Ovary (tissue), 9 donors: Measurements from ENCODE around the gene PRMT1. TPM values are rescaled to one million over a fixed set of nuclear protein-coding genes. Genes with fewer than 3 reads are reported as not detected.
"Not testable (repeated sequence)": the region's sequence is repeated elsewhere in the genome, so short reads cannot be mapped to it uniquely, and the experiment has no call there.

Source experiments
- DNase-seq, 5 donors: peaks; one replicate each; pipeline ENCODE4 v3.0.0-alpha.2; 2019 to 2020
- H3K27ac ChIP-seq, 2 donors: fragments of 200-600 bp; one replicate each; pipeline versions ENCODE4 v1.5.1 to v1.8.0; 2019 to 2022
- H3K27me3 ChIP-seq: fragments of 200-600 bp; one replicate; pipeline ENCODE4 v1.8.0; 2022
- H3K36me3 ChIP-seq: fragments of 200-600 bp; sonication (generic); one replicate; pipeline ENCODE4 v1.5.1; 2019
- H3K4me1 ChIP-seq: one replicate; pipeline ENCODE4 v1.8.1; 2013; ENCODE audit warnings: mild to moderate bottlenecking, moderate library complexity; ENCODE audit not compliant: insufficient read depth
- H3K4me3 ChIP-seq: fragments of 200-600 bp; sonication (generic); one replicate; pipeline ENCODE4 v1.5.1; 2017
- H3K9me3 ChIP-seq, 2 donors: fragments of 200-600 bp in 1 of 2; sonication (generic) in 1 of 2; one replicate each; pipeline versions ENCODE4 v1.5.1 to v1.8.1; 2013 to 2019; ENCODE audit warnings: mild to moderate bottlenecking in 1 of 2, moderate library complexity in 1 of 2
- CTCF ChIP-seq, 3 donors: fragments of 450-650 bp in 2 of 3; fragments of 200-600 bp in 1 of 3; IDR thresholded peaks; one replicate each; pipeline versions ENCODE4 v1.5.1 to v1.8.0; 2016 to 2022; ENCODE audit warnings: antibody characterized with exemption in 3 of 3, mild to moderate bottlenecking in 1 of 3
- EP300 ChIP-seq: sonication (generic); formaldehyde crosslinking; IDR thresholded peaks from one replicate; pipeline ENCODE4 v1.6.1; 2017; ENCODE audit warnings: antibody characterized with exemption
- POLR2A ChIP-seq: fragments of 450-650 bp; IDR thresholded peaks from one replicate; pipeline ENCODE4 v1.6.1; 2017; ENCODE audit warnings: antibody characterized with exemption, mild to moderate bottlenecking, moderate library complexity
- WGBS, 3 donors: extraction: QIAGEN DNeasy Blood & Tissue Kit in 1 of 3; methylation state at CpG; one replicate each; pipeline versions ENCODE4 v1.1.5 to v1.1.7; 2013 to 2017; 5-methylcytosine and 5-hydroxymethylcytosine counted together
- intact Hi-C, 4 donors: fragments of 100-400 bp; cut with DNase I; formaldehyde crosslinking; loops; one replicate each; pipeline versions ENCODE4 v1.11.0 to v1.15.1; 2022 to 2023
- polyA plus RNA-seq, 2 donors: library from polyadenylated mRNA; stranded (reverse); fragments of 200-250 nt in 1 of 2; fragments of 350-450 nt in 1 of 2; fragmentation: Illumina TruSeq in 1 of 2; extraction: RNeasy Lipid Tissue Mini Kit (QIAGEN cat#74804) in 1 of 2; gene quantifications; one replicate each; pipeline ENCODE4 v1.2.3, GENCODE V29; 2013 to 2014
- total RNA-seq, 7 donors: library from RNA; depleted of rRNA in 2 of 7; stranded (reverse); fragments of >200 nt in 2 of 7; fragmentation: NEBNext Ultra II Directional in 3 of 7; extraction: Animal tissue kit (Norgen Biotek cat#: 25700) in 3 of 7; gene quantifications; one replicate each; pipeline versions ENCODE4 v1.1.0 to v1.2.4, GENCODE V29; 2016 to 2023
- donor health status: DM: no; HTN: no; CAD: no; lungs with moderate emphysema.
- donor health status: DM: no; HTN: no; CAD: no.
- donor health status: Bipolar disorder and iron deficiency.
- donor health status: DM: yes; HTN: yes; CAD: no.
- donor health status: DM: no; HTN: no; CAD: no.
- donor health status: DM: yes; HTN: yes; CAD: no.

PRMT1 gene
- total and polyA plus RNA-seq, 9 donors = 57.1 to 182 (median 152) TPM

- intact Hi-C loops = no loop called here
- DNase-seq = no peak
- H3K4me3 ChIP-seq = no peak overlapping the region
- H3K36me3 ChIP-seq = no peaks in the 10 kb centered on the region
- no peaks in the 10 kb centered on the region for H3K9me3 ChIP-seq
- no peak overlapping the region for H3K27ac ChIP-seq
- WGBS, 3 donors = 61 to 63% (median 63%) methylated on average over 8 of the region's 8 CpGs
- peaks cover 3% of the 10 kb centered on the region for H3K4me1 ChIP-seq
- H3K27me3 ChIP-seq = no peaks in the 10 kb centered on the region
- TF ChIP-seq CTCF (IDR thresholded peaks at IDR 0.05) (no peak), EP300 (no peak), POLR2A (no peak)
Measured at GRCh38 chr19:49713236-49713845, 36.3 kb downstream of the PRMT1 start.

- no peak for DNase-seq
- 65 to 73% (median 72%) methylated on average over 3 of the region's 3 CpGs for WGBS, 3 donors
- Histone ChIP-seq H3K4me3 (no peak overlapping the region), H3K27me3 (no peaks in the 10 kb centered on the region), H3K36me3 (no peaks in the 10 kb centered on the region), H3K27ac (no peak overlapping the region), H3K4me1 (peaks cover 6% of the 10 kb centered on the region), H3K9me3 (no peaks in the 10 kb centered on the region)
- TF ChIP-seq EP300 (no peak), POLR2A (no peak), CTCF (IDR thresholded peaks at IDR 0.05) (no peak)
- intact Hi-C loops = no loop called here
Measured at GRCh38 chr19:49716154-49716553, 39.1 kb downstream of the PRMT1 start.

GRCh38 chr19:49718511-49718910 is 41.4 kb downstream of the PRMT1 start:
- TF ChIP-seq EP300 = no peak
- Histone ChIP-seq H3K27ac (peak overlapping the region in 1 of 2 donors; percentile 91), H3K4me1 (peaks cover 6% of the 10 kb centered on the region), H3K9me3 (no peaks in the 10 kb centered on the region), H3K4me3 (no peak overlapping the region), H3K27me3 (no peaks in the 10 kb centered on the region), H3K36me3 (no peaks in the 10 kb centered on the region)
- 29 to 43% (median 41%) methylated on average over 8 of the region's 8 CpGs for WGBS, 3 donors
- intact Hi-C loops = no loop called here
- peak in 2 of 5 donors; percentile 32 to 53 for DNase-seq

DNA sequence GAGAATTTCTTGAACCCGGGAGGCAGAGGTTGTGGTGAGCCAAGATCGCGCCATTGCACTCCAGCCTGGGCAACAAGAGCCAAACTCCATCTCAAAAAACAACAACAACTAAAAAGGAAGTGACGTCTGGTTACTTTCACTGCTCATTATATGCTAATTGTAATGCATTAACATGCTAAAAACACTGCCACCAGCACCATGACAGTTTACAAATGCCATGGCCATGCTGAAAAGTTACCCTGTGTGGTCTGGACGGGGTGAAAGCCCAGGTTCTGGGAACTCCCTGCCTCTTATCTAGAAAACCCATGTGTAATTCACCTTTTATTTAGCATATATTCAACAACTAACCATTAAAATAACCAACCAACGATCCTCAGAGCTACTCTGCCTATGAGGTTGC is 41.9 kb downstream of the PRMT1 start:
- Histone ChIP-seq H3K4me1 (peaks cover 6% of the 10 kb centered on the region), H3K27me3 (no peaks in the 10 kb centered on the region), H3K27ac (peak overlapping the region in 1 of 2 donors; percentile 91), H3K36me3 (no peaks in the 10 kb centered on the region), H3K9me3 (no peaks in the 10 kb centered on the region), H3K4me3 (no peak overlapping the region)
- 52 to 60% (median 54%) methylated on average over 6 of the region's 6 CpGs for WGBS, 3 donors
- TF ChIP-seq EP300 (no peak), CTCF (IDR thresholded peaks at IDR 0.05) (no peak), POLR2A (no peak)
- intact Hi-C loops = no loop called here
- no peak for DNase-seq

DNA sequence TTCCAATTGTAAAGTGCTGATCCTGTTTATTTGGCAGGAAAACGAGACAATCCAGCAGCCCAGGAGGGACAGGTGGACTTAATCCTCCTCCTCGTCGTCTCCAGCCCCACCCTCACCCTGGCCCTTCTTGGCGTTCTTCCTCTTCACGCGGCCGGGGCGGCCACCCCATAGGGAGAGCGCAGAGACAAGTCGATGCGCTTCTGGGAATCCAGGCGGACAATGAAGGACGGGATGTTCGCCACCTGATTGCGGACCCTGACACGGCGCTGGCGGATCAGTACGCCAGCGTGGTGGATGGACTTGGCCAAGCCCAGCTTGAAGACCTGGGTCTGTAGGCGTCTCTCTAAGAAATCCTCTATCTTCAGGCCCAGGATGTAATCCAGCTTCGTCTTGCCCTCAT is 42.3 kb downstream of the PRMT1 start:
- H3K27ac ChIP-seq, intact Hi-C loops, H3K36me3 ChIP-seq, H3K9me3 ChIP-seq, H3K27me3 ChIP-seq, H3K4me3 ChIP-seq, H3K4me1 ChIP-seq: not testable (repeated sequence)
- 67 to 71% (median 67%) methylated on average over 22 of the region's 22 CpGs for WGBS, 3 donors
- DNase-seq = peak in 2 of 5 donors; percentile 33 to 40
